Breast epithelium (tissue), 4 donors: ENCODE results near the gene BRDT. TPM values are rescaled to one million over a fixed set of nuclear protein-coding genes. Genes with fewer than 3 reads are reported as not detected.

Experiments used
- DNase-seq, 2 donors: peaks; one replicate each; pipeline ENCODE4 v3.0.0-alpha.2; 2019; ENCODE audit warnings: low spot score in 2 of 2
- H3K27ac ChIP-seq, 2 donors: fragments of 200-600 bp; sonication (generic) in 1 of 2; one replicate each; pipeline ENCODE4 v1.5.1; 2016 to 2019; ENCODE audit warnings: mild to moderate bottlenecking in 1 of 2
- H3K27me3 ChIP-seq, 2 donors: fragments of 200-600 bp; sonication (generic) in 1 of 2; one replicate each; pipeline versions ENCODE4 v1.5.1 to v1.6.0; 2017 to 2019; ENCODE audit warnings: control low read depth in 1 of 2, mild to moderate bottlenecking in 1 of 2
- H3K36me3 ChIP-seq: fragments of 200-600 bp; one replicate; pipeline ENCODE4 v1.5.1; 2019
- H3K4me1 ChIP-seq, 2 donors: fragments of 200-600 bp; sonication (generic); one replicate each; pipeline ENCODE4 v1.5.1; 2016 to 2019; ENCODE audit warnings: control low read depth in 1 of 2
- H3K4me3 ChIP-seq, 3 donors: fragments of 200-600 bp; sonication (generic); 1 replicate in 2 of 3; 2 replicates in 1 of 3; pipeline ENCODE4 v1.5.1; 2016 to 2019; ENCODE audit warnings: mild to moderate bottlenecking in 3 of 3, moderate library complexity in 2 of 3
- H3K9me3 ChIP-seq, 2 donors: fragments of 200-600 bp; sonication (generic) in 1 of 2; one replicate each; pipeline ENCODE4 v1.5.1; 2016 to 2019; ENCODE audit warnings: control low read depth in 1 of 2
- CTCF ChIP-seq, 3 donors: fragments of 450-650 bp; IDR thresholded peaks; one replicate each; pipeline ENCODE4 v1.5.1; 2016 to 2017; ENCODE audit warnings: antibody characterized with exemption in 3 of 3, mild to moderate bottlenecking in 3 of 3, moderate library complexity in 3 of 3
- POLR2A ChIP-seq: fragments of 450-650 bp; IDR thresholded peaks from one replicate; pipeline ENCODE4 v1.6.1; 2016; ENCODE audit warnings: antibody characterized with exemption, mild to moderate bottlenecking, moderate library complexity
- POLR2AphosphoS5 ChIP-seq, 3 donors: sonication (generic); formaldehyde crosslinking; IDR thresholded peaks; one replicate each; pipeline ENCODE4 v1.6.1; 2017; ENCODE audit warnings: antibody characterized with exemption in 3 of 3
- intact Hi-C: fragments of 100-400 bp; cut with DNase I; formaldehyde crosslinking; loops from one replicate; pipeline ENCODE4 v1.15.1; 2023; ENCODE audit warnings: low total_unique reads
- total RNA-seq, 3 donors: library from RNA; depleted of rRNA; stranded (reverse); fragments of >200 nt; gene quantifications; one replicate each; pipeline ENCODE4 v1.1.0, GENCODE V29; 2016

BRDT gene
- under 1 TPM in 1 of 3 donors, not detected in 2; 0.29 TPM for total RNA-seq

GRCh38 chr1:91949356-91949699, at the start of gene BRDT:
Gene BRDT, plus strand, starts transcription at chr1:91949401. Its CDS starts 13,354 bp downstream, at chr1:91962755.
- DNase-seq: no peak
- Histone ChIP-seq H3K27ac (no peak within 1 kb of the TSS), H3K4me3 (no peak within 1 kb of the TSS), H3K4me1 (no peaks in the 10 kb centered on the region), H3K9me3 (no peaks in the 10 kb centered on the region), H3K36me3 (no peaks in the 10 kb centered on the region), H3K27me3 (no peaks in the 10 kb centered on the region)
- TF ChIP-seq POLR2AphosphoS5 (IDR thresholded peaks at IDR 0.05): no peak
- no peak for TF ChIP-seq POLR2A
- no peak for TF ChIP-seq CTCF (IDR thresholded peaks at IDR 0.05)
- intact Hi-C loops: no loop called here

GRCh38 chr1:91900562-91900961, 48.6 kb upstream of the BRDT start:
- Histone ChIP-seq H3K4me1 (no peaks in the 10 kb centered on the region), H3K27me3 (no peaks in the 10 kb centered on the region), H3K27ac (no peak overlapping the region), H3K9me3 (no peaks in the 10 kb centered on the region), H3K4me3 (no peak overlapping the region), H3K36me3 (no peaks in the 10 kb centered on the region)
- DNase-seq: no peak
- intact Hi-C loops: no loop called here
- TF ChIP-seq POLR2AphosphoS5 (IDR thresholded peaks at IDR 0.05): no peak
- no peak for TF ChIP-seq CTCF (IDR thresholded peaks at IDR 0.05)
- TF ChIP-seq POLR2A: no peak

GRCh38 chr1:91901231-91901630, 48.0 kb upstream of the BRDT start:
- Histone ChIP-seq H3K4me1 (no peaks in the 10 kb centered on the region), H3K27ac (no peak overlapping the region), H3K36me3 (no peaks in the 10 kb centered on the region), H3K4me3 (no peak overlapping the region), H3K27me3 (no peaks in the 10 kb centered on the region), H3K9me3 (no peaks in the 10 kb centered on the region)
- intact Hi-C loops: no loop called here
- DNase-seq: no peak
- TF ChIP-seq POLR2A (no peak), CTCF (IDR thresholded peaks at IDR 0.05) (no peak), POLR2AphosphoS5 (IDR thresholded peaks at IDR 0.05) (no peak)

- Histone ChIP-seq H3K4me1 (no peaks in the 10 kb centered on the region), H3K9me3 (no peaks in the 10 kb centered on the region), H3K4me3 (no peak overlapping the region), H3K36me3 (no peaks in the 10 kb centered on the region), H3K27ac (no peak overlapping the region), H3K27me3 (no peaks in the 10 kb centered on the region)
- intact Hi-C loops: no loop called here
- TF ChIP-seq POLR2A (no peak), POLR2AphosphoS5 (IDR thresholded peaks at IDR 0.05) (no peak), CTCF (IDR thresholded peaks at IDR 0.05) (no peak)
- DNase-seq: no peak
These were observed 36.9 kb upstream of the BRDT start for GRCh38 chr1:91912266-91912665.

GRCh38 chr1:91913018-91913417, 36.2 kb upstream of the BRDT start:
- Histone ChIP-seq H3K27me3 (no peaks in the 10 kb centered on the region), H3K27ac (no peak overlapping the region), H3K4me3 (no peak overlapping the region), H3K9me3 (no peaks in the 10 kb centered on the region), H3K4me1 (no peaks in the 10 kb centered on the region), H3K36me3 (no peaks in the 10 kb centered on the region)
- no peak for DNase-seq
- intact Hi-C loops: no loop called here
- no peak for TF ChIP-seq CTCF (IDR thresholded peaks at IDR 0.05)
